ENCODE results near the gene LACTBL1.

The LACTBL1 gene

GRCh38 chr1:22920734-22921451 is 51.8 kb downstream of the LACTBL1 start:
- Histone ChIP-seq H3K4me3 (replicated peaks; ENCODE audit: insufficient read depth, low read length) (no peak overlapping the region), H3K27me3 (ENCODE audit: insufficient read depth, poor library complexity, severe bottlenecking) (no peaks in the 10 kb centered on the region), H3K27ac (replicated peaks) (no peak overlapping the region)
- TF ChIP-seq, protein P1, sequence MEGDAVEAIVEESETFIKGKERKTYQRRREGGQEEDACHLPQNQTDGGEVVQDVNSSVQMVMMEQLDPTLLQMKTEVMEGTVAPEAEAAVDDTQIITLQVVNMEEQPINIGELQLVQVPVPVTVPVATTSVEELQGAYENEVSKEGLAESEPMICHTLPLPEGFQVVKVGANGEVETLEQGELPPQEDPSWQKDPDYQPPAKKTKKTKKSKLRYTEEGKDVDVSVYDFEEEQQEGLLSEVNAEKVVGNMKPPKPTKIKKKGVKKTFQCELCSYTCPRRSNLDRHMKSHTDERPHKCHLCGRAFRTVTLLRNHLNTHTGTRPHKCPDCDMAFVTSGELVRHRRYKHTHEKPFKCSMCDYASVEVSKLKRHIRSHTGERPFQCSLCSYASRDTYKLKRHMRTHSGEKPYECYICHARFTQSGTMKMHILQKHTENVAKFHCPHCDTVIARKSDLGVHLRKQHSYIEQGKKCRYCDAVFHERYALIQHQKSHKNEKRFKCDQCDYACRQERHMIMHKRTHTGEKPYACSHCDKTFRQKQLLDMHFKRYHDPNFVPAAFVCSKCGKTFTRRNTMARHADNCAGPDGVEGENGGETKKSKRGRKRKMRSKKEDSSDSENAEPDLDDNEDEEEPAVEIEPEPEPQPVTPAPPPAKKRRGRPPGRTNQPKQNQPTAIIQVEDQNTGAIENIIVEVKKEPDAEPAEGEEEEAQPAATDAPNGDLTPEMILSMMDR (IDR thresholded peaks at IDR 0.05; ENCODE audit: insufficient read depth, low read length): no peak
- TF ChIP-seq, protein P2, sequence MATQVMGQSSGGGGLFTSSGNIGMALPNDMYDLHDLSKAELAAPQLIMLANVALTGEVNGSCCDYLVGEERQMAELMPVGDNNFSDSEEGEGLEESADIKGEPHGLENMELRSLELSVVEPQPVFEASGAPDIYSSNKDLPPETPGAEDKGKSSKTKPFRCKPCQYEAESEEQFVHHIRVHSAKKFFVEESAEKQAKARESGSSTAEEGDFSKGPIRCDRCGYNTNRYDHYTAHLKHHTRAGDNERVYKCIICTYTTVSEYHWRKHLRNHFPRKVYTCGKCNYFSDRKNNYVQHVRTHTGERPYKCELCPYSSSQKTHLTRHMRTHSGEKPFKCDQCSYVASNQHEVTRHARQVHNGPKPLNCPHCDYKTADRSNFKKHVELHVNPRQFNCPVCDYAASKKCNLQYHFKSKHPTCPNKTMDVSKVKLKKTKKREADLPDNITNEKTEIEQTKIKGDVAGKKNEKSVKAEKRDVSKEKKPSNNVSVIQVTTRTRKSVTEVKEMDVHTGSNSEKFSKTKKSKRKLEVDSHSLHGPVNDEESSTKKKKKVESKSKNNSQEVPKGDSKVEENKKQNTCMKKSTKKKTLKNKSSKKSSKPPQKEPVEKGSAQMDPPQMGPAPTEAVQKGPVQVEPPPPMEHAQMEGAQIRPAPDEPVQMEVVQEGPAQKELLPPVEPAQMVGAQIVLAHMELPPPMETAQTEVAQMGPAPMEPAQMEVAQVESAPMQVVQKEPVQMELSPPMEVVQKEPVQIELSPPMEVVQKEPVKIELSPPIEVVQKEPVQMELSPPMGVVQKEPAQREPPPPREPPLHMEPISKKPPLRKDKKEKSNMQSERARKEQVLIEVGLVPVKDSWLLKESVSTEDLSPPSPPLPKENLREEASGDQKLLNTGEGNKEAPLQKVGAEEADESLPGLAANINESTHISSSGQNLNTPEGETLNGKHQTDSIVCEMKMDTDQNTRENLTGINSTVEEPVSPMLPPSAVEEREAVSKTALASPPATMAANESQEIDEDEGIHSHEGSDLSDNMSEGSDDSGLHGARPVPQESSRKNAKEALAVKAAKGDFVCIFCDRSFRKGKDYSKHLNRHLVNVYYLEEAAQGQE (IDR thresholded peaks at IDR 0.05; ENCODE audit: insufficient replicate concordance, low read depth): no peak
- TF ChIP-seq GABPA (IDR thresholded peaks at IDR 0.05; ENCODE audit: low read depth) (no peak), POLR2AphosphoS5 (IDR thresholded peaks at IDR 0.05; ENCODE audit: low read depth) (no peak), SPI1 (IDR thresholded peaks at IDR 0.05; ENCODE audit: borderline replicate concordance, low read depth) (no peak)
- no peak for DNase-seq (ENCODE audit: low read depth in 1 of 2, low spot score in 1 of 2)

GRCh38 chr1:22920026-22920733 is 52.5 kb downstream of the LACTBL1 start:
- TF ChIP-seq, protein P2 (IDR thresholded peaks at IDR 0.05; ENCODE audit: insufficient replicate concordance, low read depth): no peak
- TF ChIP-seq SPI1 (IDR thresholded peaks at IDR 0.05; ENCODE audit: borderline replicate concordance, low read depth) (no peak), POLR2AphosphoS5 (IDR thresholded peaks at IDR 0.05; ENCODE audit: low read depth) (no peak), GABPA (IDR thresholded peaks at IDR 0.05; ENCODE audit: low read depth) (no peak)
- TF ChIP-seq, protein P1 (IDR thresholded peaks at IDR 0.05; ENCODE audit: insufficient read depth, low read length): no peak
- DNase-seq (ENCODE audit: low read depth in 1 of 2, low spot score in 1 of 2): no peak
- Histone ChIP-seq H3K27ac (replicated peaks) (no peak overlapping the region), H3K4me3 (replicated peaks; ENCODE audit: insufficient read depth, low read length) (no peak overlapping the region), H3K27me3 (ENCODE audit: insufficient read depth, poor library complexity, severe bottlenecking) (no peaks in the 10 kb centered on the region)

DNA sequence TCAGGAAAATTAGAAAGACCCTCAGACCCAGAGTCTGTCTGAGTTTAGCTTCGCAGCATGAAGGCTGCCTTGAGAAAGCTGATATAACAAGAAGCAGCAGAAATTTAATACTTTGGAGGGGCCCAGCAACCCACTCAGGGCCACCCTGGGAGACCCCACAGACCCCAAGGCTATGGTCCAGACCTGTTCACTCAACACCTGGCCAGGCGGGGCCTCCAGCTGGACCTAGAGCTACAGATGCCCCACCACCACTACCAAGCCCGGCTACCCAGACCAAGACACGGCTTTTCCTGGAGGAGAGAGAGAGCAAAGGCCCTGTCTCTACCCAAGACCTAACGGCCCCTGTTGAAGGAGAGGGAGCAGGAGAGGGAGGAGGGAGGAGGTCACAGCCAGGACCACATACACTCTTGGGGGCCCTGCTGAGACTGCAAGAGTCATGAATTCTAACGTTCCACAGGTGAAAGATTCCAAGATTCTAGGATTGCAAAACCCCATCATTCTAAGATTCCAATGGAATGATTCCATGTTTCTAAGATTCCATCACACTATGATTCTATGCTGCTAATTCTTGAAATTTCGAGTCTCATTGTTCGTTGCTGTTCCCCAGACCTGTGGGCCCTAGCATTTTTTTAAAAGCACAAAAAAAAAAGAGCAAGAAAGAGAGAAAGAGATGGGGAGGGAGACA is 53.2 kb downstream of the LACTBL1 start:
- TF ChIP-seq GABPA (IDR thresholded peaks at IDR 0.05; ENCODE audit: low read depth) (no peak), POLR2AphosphoS5 (IDR thresholded peaks at IDR 0.05; ENCODE audit: low read depth) (no peak), SPI1 (IDR thresholded peaks at IDR 0.05; ENCODE audit: borderline replicate concordance, low read depth) (no peak)
- TF ChIP-seq, protein P1 (IDR thresholded peaks at IDR 0.05; ENCODE audit: insufficient read depth, low read length): no peak
- TF ChIP-seq, protein P2 (IDR thresholded peaks at IDR 0.05; ENCODE audit: insufficient replicate concordance, low read depth): no peak
- H3K4me3 ChIP-seq (replicated peaks; ENCODE audit: insufficient read depth, low read length): no peak overlapping the region
- no peak for DNase-seq (ENCODE audit: low read depth in 1 of 2, low spot score in 1 of 2)
- H3K27ac ChIP-seq (replicated peaks): no peak overlapping the region
- H3K27me3 ChIP-seq (ENCODE audit: insufficient read depth, poor library complexity, severe bottlenecking): no peaks in the 10 kb centered on the region
